Neural cell (in vitro differentiated cells): ENCODE data around the gene TUG1. TPM values are rescaled to one million over a fixed set of nuclear protein-coding genes. Genes with fewer than 3 reads are reported as not detected.

Source experiments
- H2AFZ ChIP-seq: fragments of 200-600, 300-800 bp; sonication (generic), shearing (Covaris generic); 2 replicates; pipeline ENCODE4 v1.6.0; 2014; ENCODE audit warnings: low read depth, mild to moderate bottlenecking, antibody characterized with exemption, low read length, moderate library complexity
- H3F3A ChIP-seq: fragments of 200-600 bp; shearing (Covaris generic); 2 replicates; pipeline ENCODE4 v1.6.1; 2016; ENCODE audit warnings: mild to moderate bottlenecking, moderate library complexity, mixed read lengths, antibody characterized with exemption, low read length; ENCODE audit not compliant: insufficient read depth, poor library complexity, severe bottlenecking
- H3K27ac ChIP-seq: fragments of 200-600, 300-800 bp; sonication (generic), shearing (Covaris generic); 2 replicates; pipeline ENCODE4 v1.5.1; 2014; ENCODE audit warnings: mild to moderate bottlenecking, low read length, moderate library complexity
- H3K27me3 ChIP-seq: fragments of 300-800, 200-600 bp; sonication (generic), shearing (Covaris generic); 2 replicates; pipeline ENCODE4 v1.6.0; 2014; ENCODE audit warnings: mild to moderate bottlenecking, low read depth, low read length, moderate library complexity; ENCODE audit not compliant: insufficient read depth
- H3K36me3 ChIP-seq: fragments of 300-800, 200-600 bp; sonication (generic), shearing (Covaris generic); 2 replicates; pipeline ENCODE4 v1.5.1; 2014; ENCODE audit warnings: mild to moderate bottlenecking, antibody characterized with exemption, low read length, moderate library complexity; ENCODE audit not compliant: insufficient read depth
- H3K4me2 ChIP-seq: fragments of 300-800, 200-600 bp; sonication (generic), shearing (Covaris generic); 2 replicates; pipeline ENCODE4 v1.6.0; 2014; ENCODE audit warnings: mild to moderate bottlenecking, low read length
- H3K4me3 ChIP-seq: fragments of 300-800, 200-600 bp; sonication (generic), shearing (Covaris generic); 2 replicates; pipeline ENCODE4 v1.5.1; 2014; ENCODE audit warnings: mild to moderate bottlenecking, low read length, moderate library complexity
- H3K79me2 ChIP-seq: fragments of 200-600 bp; shearing (Covaris generic); replicated peaks from 2 replicates; pipeline ENCODE4 v1.6.0; 2014; ENCODE audit warnings: mild to moderate bottlenecking, low read length, moderate library complexity; ENCODE audit not compliant: insufficient read depth
- H3K9ac ChIP-seq: fragments of 300-800, 200-600 bp; sonication (generic), shearing (Covaris generic); 2 replicates; pipeline ENCODE4 v1.6.1; 2016; ENCODE audit warnings: mild to moderate bottlenecking, low read length, mixed read lengths
- H3K9me2 ChIP-seq: fragments of 200-600 bp; shearing (Covaris generic); 2 replicates; pipeline ENCODE4 v1.6.1; 2016; ENCODE audit warnings: mild to moderate bottlenecking, low read length, mixed read lengths; ENCODE audit not compliant: insufficient read depth
- H3K9me3 ChIP-seq: fragments of 200-600, 300-800 bp; sonication (generic), shearing (Covaris generic); 2 replicates; pipeline ENCODE4 v1.6.1; 2016; ENCODE audit warnings: mild to moderate bottlenecking, mixed run types, low read length, moderate library complexity, mixed read lengths
- H4K20me1 ChIP-seq: fragments of 200-600 bp; shearing (Covaris generic); 2 replicates; pipeline ENCODE4 v1.6.1; 2016; ENCODE audit warnings: mild to moderate bottlenecking, mixed run types; ENCODE audit not compliant: insufficient read depth
- EP300 ChIP-seq: fragments of 450-650 bp; conservative IDR thresholded peaks from 2 replicates; pipeline ENCODE4 v1.6.1; 2014; ENCODE audit warnings: antibody characterized with exemption, mild to moderate bottlenecking, moderate library complexity; ENCODE audit not compliant: poor library complexity, severe bottlenecking
- EZH2 ChIP-seq: fragments of 200-600, 300-800 bp; shearing (Covaris generic), sonication (generic); IDR thresholded peaks from 2 replicates; pipeline ENCODE4 v1.6.1; 2014; ENCODE audit warnings: antibody characterized with exemption, low read length, borderline replicate concordance, mild to moderate bottlenecking; ENCODE audit not compliant: insufficient read depth, poor library complexity, severe bottlenecking
- MXI1 ChIP-seq: fragments of 450-650 bp; conservative IDR thresholded peaks from 2 replicates; pipeline ENCODE4 v1.6.1; 2014; ENCODE audit warnings: antibody characterized with exemption, mild to moderate bottlenecking; ENCODE audit not compliant: poor library complexity, severe bottlenecking
- POLR2AphosphoS5 ChIP-seq: IDR thresholded peaks from 2 replicates; pipeline ENCODE4 v1.6.1; 2012
- RAD21 ChIP-seq: fragments of 450-650 bp; conservative IDR thresholded peaks from 2 replicates; pipeline ENCODE4 v1.6.1; 2014; ENCODE audit warnings: antibody characterized with exemption, mild to moderate bottlenecking, moderate library complexity
- REST ChIP-seq: IDR thresholded peaks from 2 replicates; pipeline ENCODE4 v1.6.1; 2012; ENCODE audit warnings: borderline replicate concordance
- SMC3 ChIP-seq: fragments of 450-650 bp; conservative IDR thresholded peaks from 2 replicates; pipeline ENCODE4 v1.6.1; 2014; ENCODE audit warnings: antibody characterized with exemption, mild to moderate bottlenecking, moderate library complexity; ENCODE audit not compliant: poor library complexity
- TAF1 ChIP-seq: IDR thresholded peaks from 2 replicates; pipeline ENCODE4 v1.6.1; 2012; ENCODE audit warnings: low read depth
- polyA plus RNA-seq: library from polyadenylated mRNA; depleted of rRNA; stranded (reverse); fragments of >200 nt; gene quantifications from 2 replicates; pipeline ENCODE4 v1.2.3, GENCODE V29; 2014
- TF ChIP-seq, protein P1 (sequence below): fragments of 450-650 bp; IDR thresholded peaks from 2 replicates; pipeline ENCODE4 v1.5.1; 2014; ENCODE audit warnings: antibody characterized with exemption, mild to moderate bottlenecking, moderate library complexity; ENCODE audit not compliant: poor library complexity, severe bottlenecking

TUG1 gene
- polyA plus RNA-seq, 1 donor from 2014 or later = 73.5 TPM

DNA sequence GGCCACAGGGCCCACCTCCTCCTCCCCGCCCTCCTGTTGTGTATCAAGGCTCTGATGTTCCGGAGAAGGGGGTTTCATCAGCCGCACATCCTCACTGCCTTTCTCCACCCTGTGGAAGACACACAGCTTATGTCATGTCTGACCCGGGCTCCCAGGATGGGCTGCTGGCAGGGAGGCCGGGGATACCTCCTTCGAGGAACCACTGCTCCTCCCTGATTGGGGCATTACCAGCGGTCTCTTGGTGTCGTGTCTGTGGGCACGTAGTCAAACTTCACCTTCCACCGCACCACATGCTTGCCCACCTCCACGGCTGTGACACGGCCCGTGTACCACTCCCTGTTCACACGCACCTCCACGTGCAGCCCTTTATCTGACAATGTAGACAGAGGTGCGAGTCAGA, 36.4 kb upstream of the TUG1 start:
- Histone ChIP-seq H3K9me3 (no peaks in the 10 kb centered on the region), H3F3A (no peaks in the 10 kb centered on the region), H3K36me3 (peaks cover 4% of the 10 kb centered on the region), H3K27ac (no peak overlapping the region), H2AFZ (no peak overlapping the region), H3K9me2 (no peaks in the 10 kb centered on the region), H3K79me2 (no peaks in the 10 kb centered on the region), H3K9ac (no peak overlapping the region), H4K20me1 (no peaks in the 10 kb centered on the region), H3K27me3 (no peaks in the 10 kb centered on the region), H3K4me3 (no peak overlapping the region), H3K4me2 (no peak overlapping the region)
- no peak for TF ChIP-seq REST
- no peak for TF ChIP-seq EZH2
- no peak for TF ChIP-seq POLR2AphosphoS5
- TF ChIP-seq MXI1 = no peak
- no peak for TF ChIP-seq EP300
- no peak for TF ChIP-seq RAD21
- TF ChIP-seq SMC3 = no peak
- no peak for TF ChIP-seq TAF1
- TF ChIP-seq, protein P1, sequence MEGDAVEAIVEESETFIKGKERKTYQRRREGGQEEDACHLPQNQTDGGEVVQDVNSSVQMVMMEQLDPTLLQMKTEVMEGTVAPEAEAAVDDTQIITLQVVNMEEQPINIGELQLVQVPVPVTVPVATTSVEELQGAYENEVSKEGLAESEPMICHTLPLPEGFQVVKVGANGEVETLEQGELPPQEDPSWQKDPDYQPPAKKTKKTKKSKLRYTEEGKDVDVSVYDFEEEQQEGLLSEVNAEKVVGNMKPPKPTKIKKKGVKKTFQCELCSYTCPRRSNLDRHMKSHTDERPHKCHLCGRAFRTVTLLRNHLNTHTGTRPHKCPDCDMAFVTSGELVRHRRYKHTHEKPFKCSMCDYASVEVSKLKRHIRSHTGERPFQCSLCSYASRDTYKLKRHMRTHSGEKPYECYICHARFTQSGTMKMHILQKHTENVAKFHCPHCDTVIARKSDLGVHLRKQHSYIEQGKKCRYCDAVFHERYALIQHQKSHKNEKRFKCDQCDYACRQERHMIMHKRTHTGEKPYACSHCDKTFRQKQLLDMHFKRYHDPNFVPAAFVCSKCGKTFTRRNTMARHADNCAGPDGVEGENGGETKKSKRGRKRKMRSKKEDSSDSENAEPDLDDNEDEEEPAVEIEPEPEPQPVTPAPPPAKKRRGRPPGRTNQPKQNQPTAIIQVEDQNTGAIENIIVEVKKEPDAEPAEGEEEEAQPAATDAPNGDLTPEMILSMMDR = no peak

DNA sequence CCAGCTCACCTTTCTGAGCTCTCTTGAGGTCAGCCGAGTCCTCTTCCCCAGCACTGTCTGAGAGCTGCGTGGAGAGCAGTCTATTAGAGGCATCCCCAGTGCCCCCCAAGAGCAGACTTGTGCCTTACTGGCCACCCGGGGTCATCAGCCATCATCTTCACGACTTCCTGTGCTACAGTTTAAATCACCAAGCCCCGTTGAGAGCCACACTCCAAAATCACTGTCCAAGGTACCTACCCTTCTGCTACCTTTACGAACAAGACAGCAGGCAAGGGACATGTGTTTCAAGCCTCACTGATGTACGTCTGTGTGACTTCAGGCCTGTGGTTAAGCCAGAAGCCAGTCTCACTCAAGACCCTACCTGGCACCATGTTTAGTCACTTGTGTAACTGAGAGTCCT, 35.6 kb upstream of the TUG1 start:
- TF ChIP-seq POLR2AphosphoS5 (no peak), MXI1 (no peak), RAD21 (no peak), TAF1 (no peak), EZH2 (no peak), REST (no peak), EP300 (no peak), SMC3 (no peak)
- TF ChIP-seq, protein P1 = no peak
- Histone ChIP-seq H3K27ac (no peak overlapping the region), H3K9ac (no peak overlapping the region), H3K4me2 (no peak overlapping the region), H3K9me2 (no peaks in the 10 kb centered on the region), H3K27me3 (no peaks in the 10 kb centered on the region), H3K9me3 (no peaks in the 10 kb centered on the region), H2AFZ (no peak overlapping the region), H3K4me3 (no peak overlapping the region), H3K36me3 (peaks cover 4% of the 10 kb centered on the region), H3K79me2 (no peaks in the 10 kb centered on the region), H4K20me1 (no peaks in the 10 kb centered on the region), H3F3A (no peaks in the 10 kb centered on the region)
